MV-4-11 (cell line): ENCODE measurements around the gene APOL4.
"Not testable (repeated sequence)": the region's sequence is repeated elsewhere in the genome, so short reads cannot be mapped to it uniquely, and the experiment has no call there.

Experiments used
- DNase-seq: peaks from one replicate; lab custom pipeline; 2025; lab: John Stamatoyannopoulos, UW

Gene APOL4

DNA sequence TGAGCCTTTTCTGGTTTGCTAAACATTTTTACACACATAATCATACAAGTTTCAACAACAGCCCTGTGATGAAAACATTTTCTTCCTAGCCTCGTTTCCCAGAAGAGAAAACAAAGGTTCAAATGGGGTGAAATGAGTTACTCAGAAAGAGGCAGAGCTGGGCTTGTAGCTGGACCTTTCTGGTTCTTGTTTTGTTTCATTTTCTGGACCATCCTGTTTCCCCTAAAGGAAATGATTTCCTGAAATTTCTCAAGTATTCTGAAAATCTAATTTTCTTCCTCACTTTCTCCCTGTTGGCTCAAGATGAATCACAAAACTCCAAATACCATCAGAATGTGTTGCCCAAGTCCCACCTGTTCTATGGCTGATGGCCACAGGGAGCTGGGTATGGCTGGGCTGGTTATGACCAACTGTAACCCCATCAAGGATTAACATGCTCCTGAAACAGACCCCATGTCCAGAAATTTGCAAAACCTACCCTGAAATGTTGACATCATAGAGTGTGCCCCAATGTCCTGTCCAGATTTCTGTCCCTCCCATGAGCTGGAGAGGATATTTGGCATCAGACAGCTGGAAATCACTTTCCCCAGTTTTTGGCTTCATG lies 6.7 kb upstream of the APOL4 start:
- no peak for DNase-seq

DNA sequence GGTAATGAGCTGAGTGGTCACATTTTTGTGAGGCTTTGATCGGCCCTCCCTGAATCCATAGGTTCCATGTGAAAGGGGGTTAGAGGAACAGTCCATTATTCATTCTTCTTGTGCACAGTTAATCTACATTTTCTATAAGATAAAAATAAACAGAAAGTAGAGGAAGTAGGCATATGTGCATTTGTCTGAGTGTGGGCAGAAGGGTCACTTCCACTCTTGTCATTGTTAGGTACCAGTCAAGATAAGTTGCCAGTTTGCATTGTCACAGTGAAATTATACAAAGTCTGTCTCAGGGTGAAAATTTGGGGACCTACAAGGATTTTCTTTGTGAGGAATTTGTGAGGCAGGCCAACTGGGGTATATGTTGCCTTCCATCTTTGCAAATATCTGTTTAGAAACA lies 4.6 kb upstream of the APOL4 start:
- DNase-seq, result peak; percentile 54

DNA sequence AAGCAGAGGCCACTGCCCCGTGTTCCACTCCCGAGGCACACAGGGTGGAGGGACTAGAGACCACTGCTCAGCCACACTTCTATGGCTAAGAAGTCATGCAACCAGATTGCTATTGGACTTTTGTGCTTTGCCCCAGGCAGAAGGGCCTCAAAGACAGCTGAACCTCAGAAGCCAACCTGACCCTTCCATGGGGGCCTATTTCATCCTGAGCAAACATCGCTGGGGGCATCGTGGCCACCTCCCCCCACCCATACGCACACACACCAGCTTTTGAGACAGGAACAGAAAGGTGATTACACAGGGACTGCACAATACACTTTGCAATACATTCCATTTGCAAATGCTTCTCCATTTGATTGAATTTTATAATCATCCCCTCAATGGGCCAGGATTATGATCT lies 4.0 kb upstream of the APOL4 start:
- not testable (repeated sequence) for DNase-seq

DNA sequence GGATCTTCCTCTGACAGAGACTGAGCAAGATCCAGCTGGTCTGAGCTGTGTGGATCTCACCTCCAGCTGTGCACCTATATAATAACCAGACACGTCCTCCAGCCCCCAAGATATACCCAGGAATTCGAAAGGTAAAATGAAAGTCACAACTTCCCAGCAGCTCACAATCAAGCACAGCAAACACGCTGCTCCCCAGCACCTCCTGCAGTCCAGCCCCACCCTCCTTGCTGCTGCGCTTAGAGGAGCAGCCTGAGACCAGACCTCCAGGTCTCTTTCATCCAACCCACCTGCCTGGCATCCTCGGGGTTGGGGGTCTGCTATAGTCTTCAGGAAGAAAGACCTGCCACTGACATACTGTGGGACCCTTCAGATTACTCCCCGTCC lies 3.0 kb upstream of the APOL4 start:
- DNase-seq, result no peak

DNA sequence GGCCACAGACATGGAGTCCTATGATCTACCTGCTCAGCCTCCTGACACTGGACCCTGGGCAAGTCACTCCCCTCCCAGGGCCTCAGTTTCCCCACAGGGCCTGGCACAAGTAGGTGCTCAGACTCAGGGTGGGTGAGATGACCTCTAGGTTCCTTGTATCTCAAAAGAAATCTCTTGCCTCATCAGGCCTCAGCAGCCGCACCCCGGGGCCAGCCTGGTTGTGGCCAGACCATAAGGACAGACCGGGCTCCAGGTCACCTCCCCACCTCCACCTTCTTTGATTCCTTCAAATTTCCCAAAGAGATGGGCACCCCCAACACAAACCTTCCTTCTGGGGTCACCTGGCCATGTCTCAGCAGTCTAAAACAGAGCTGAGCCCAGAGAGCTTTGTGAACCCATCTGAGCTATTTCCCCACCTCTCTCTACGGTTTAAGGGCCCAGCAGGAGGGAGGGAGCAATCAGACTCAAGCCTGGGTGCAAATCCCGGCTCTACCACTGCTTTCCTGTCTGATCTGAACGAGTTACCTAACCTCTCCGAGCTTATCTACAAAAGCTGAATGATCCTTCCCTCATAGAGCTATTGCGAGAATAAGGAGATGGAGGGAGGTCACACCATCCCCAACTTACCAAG lies 2.5 kb upstream of the APOL4 start:
- DNase-seq, result no peak

DNA sequence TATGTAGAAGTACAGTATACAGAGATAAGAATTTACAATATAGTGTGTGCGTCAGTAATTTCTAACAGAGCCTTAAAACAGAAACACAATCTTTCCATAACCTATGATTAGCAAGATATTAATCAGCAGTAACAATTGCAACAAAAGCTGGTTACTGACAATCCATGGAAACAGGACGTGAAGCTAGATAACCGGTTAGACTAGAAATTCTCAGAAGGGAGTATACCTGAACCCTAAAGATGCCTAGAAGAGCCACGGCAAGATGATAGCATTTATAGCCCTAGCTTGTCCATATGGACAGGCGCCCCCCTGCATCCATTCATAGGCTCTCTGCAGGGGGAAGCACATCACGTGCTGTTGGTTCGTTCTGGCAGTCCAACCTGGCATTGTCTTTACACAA lies 1.8 kb upstream of the APOL4 start:
- DNase-seq, result not testable (repeated sequence)

DNA sequence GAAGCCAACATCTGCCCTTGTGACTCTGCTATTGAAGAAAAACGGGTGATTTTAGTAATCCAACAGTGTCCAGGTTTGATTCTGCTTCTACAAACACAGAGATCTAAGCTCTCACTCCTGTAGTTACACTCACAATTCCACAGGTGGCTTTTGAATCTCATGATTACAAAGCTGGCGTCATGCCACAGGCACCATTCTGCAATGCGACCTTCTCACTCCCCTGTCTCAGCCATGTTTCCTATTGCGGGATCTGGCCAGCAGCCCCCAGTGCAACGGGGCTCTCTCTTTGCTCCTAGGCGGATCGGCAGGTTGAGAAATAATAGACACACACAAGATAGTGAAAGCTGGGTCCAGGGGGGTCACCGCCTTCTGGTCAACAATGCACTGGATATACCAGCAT lies 1.3 kb upstream of the APOL4 start:
- not testable (repeated sequence) for DNase-seq

DNA sequence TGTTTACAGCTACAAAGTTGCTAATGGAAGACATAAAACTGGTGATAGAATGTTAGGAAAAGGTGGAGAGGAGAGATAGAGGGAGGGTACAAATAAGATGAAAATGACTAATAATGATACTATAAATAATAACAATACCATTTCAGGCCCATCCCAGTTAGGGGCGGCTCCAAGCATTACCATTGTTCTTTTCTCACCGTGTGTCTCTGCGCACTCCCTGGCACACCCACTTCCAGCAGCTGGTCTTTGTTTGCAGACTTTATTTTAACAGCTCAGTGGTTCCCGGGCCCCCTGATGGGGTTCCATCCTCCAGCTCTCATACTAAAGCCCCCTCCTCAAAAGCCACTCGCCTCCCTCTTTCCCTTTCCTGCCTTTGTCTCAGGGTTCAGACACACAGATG lies 584 bp downstream of the APOL4 start:
- not testable (repeated sequence) for DNase-seq

DNA sequence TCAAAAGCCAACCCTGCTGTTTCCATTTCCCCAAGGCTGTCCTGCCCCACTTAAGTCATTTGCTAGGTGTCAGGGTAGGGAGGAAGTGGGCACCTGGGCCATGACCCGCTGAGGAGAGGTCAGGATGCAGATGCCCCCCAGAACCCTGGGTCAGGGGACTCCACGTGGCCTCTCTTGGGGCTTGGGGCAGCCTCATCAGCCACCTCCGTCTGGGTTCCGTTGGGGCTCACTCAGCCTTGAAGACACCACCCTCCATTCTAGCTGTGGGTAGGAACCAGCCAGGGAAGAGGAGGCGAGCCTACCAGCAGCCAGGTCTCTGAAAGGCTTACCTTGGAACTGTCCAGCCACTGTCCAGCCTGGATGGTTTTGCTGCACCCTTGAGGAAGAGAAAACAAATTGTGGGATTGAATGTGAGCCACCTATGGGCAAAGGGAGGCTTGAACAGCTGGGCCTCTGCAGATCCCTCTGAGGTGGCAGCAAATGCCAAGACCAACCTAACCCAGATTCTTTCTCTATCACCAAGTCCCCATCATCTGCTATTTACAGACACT lies 2.5 kb downstream of the APOL4 start:
- no peak for DNase-seq

DNA sequence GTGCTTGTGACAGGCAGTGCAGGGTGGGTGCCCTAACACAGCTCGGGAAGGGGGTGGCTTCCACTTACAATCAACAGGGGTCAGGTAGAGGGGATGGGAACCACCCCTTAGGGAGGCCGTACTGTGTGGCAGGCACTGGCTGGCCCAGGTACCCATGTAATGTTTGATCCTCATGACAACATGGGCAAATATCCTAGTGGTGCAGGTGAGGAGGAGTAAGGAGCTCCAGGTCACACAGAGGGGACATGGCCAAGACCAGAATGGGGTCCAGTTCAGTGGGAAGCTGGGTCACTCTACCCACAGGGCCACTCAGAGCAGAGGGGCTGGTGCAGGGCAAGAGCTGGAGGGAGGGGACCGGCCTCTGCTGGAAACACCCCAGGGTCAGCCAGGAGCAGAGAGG lies 3.1 kb downstream of the APOL4 start:
- DNase-seq, result no peak

DNA sequence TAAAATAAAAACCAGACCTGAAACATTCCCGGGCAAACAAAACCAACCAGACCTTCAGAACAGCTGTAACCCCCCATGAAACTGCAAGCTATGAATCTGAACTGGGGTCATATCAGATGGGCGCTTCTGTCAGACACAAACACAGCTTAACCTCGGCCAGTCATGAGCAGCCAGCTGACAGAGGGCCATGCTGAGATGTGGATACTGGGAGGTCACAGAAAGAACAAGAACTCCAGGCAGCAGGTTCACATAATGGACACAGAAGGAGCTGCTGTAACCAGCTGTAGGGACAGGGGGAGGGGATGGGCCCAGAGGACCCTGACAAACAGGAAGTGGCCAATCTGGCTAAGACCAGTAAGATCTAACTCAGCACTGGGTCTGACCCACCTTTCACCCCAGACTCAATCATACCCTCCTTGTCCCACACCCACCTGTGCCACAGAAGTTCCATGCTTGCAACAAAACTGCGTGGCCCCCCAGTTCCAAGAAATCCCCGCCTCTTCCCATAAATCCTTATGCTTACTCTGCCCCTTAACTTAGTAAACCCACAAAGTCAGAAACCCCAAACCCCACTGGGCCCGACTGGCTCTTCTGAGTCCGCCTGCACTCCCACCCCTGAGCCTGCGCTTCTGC lies 4.0 kb downstream of the APOL4 start:
- DNase-seq, result peak; percentile 73

DNA sequence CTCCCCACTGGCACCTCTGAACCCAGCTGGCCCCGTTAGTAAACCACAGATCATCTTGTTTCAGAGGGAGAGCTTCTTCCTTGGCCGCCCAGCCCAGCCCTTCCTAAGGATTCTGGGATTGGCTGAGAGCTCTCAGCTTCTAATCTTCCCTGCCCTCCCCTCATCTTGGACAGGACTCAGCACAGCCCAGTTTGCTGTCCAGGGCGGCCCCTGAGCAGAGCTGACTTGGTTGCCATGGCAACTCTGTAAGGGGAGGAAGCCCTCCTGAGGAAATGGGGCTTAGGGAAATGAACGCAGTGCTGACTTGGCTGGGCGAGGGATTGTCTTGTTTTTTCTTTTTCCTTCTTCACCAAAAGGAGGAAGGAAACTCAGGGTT lies 4.6 kb downstream of the APOL4 start:
- peak; percentile 70 for DNase-seq

DNA sequence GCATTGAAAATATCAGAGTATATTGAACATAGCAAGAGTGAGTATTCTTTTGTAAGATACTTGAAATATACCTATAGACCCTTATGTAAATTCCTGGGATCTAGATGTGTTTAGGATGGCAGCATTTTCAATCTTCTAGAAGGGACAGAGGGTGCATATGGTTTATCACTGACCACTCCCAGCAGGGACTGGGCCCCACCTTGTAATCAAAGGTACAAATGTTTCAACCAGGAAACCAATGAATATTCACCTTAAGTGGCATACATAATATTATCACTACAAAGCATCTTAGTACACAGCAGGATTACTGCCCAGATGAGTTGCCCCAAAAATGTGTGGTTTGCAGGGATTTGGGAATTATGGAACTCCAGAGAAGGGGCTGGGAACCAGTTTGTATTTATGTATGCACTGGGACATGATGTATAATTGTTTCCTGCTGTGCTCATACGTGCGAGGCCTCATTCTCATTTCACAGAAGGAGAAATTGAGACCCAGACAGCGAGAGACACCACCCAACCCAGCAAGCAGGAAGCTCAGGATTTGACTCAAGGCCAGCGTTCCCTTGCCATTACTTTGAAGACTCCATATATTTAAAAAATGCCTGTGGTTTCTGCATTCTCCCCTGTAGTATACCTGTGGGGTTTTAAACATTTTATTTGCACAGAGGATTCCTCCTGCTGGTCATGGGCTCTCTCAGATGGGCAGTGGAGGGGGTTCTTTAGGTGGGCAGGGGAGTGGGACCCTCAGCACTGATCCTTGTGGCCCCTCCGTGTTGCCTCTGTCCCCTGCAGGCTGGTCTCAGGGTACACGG lies 5.2 kb downstream of the APOL4 start:
- DNase-seq, result no peak

DNA sequence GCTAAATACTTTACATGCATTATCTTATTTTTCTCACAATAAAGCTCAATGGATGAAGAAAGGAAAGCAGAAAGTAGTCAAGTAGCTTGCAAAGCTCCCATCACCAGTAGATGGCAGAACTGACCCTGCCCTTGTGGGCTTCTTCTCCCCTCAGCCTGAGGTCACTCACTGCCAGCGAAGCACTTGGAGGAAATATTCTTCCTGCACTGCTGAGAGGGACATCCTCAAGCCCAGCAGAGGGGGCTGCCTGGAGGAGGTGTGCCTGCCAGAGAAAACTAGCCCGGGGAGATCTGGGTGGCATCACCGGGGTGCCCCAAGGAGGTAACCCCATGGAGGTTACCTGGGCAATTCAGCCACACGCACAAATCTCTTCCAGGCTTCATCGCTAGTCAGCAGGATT lies 6.6 kb downstream of the APOL4 start:
- peak; percentile 70 for DNase-seq

DNA sequence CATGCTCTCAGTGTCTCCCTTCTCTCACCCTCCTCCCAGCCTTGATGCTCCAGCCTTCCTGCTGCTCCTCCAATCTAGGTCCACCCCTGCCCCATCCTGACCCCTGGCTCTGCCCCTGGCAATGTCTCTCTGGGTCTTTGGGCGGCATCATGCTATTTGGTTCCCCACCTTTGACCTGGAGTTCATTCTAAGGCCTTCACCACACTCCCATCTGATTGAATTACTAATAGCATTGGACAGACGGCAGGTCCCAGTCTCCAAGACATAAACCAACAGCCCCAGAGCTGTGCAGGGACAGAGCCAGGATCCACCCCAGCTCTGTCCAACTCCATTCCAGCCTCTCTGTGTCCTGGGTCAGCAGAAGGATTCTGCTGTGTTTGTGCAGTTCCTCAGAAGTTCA lies 7.2 kb downstream of the APOL4 start:
- no peak for DNase-seq

DNA sequence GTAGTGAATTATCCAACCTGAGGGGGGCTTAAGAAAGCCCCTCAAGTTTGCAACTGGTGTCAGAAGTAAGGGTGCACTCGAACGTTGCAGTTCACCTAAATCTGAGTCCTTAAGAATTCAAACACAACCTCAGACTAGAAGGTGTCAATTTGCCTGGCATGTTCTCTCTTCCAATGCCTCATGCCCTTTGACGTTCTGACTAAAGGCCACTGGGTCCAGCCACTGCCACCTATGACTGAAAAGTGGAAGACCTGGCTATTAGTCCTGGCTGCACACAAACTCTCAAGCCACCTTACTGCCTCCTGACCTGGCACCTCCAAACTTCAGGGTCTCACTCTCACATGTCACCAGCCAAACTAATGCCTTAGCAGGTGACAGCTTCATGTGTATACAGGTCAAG lies 8.0 kb downstream of the APOL4 start:
- DNase-seq, result no peak

DNA sequence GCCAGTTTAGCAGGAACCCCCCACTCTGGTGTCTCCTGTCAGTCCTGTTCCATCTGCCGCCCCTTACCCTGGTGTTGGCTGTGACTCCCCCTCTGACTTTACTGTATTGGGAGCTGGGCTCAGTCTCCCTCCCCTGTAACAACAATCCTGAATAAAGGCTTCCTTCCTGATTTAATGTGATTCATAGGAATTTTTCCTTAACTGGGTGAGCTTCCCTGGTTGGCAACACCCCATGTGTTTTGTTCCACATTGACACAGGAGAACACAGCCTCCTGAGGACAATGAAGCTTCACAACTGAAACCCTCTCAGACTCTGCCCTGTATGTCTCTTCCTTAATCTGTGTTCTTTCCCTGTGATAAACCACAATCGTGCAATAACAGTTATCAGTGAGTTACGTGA lies 8.4 kb downstream of the APOL4 start:
- no peak for DNase-seq

DNA sequence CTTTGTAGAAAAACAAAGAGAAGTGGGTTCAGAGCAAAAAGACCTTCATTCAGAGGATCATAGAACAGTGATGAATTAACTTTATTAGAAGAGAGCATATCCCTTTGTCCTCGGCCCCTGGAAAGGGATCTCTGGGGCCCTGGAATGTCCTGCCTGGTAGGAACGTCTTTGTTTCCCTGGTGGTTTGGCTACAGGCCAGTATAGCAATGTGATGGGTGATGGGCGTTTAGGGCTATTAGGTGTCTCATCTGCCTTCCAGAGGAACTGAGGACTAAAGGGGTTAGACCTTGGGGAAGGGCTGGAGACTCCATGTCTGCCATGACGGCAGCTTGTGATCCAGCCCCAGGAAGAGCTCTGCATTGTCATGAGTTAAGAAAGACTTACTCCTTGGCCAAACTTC lies 9.1 kb downstream of the APOL4 start:
- no peak for DNase-seq

DNA sequence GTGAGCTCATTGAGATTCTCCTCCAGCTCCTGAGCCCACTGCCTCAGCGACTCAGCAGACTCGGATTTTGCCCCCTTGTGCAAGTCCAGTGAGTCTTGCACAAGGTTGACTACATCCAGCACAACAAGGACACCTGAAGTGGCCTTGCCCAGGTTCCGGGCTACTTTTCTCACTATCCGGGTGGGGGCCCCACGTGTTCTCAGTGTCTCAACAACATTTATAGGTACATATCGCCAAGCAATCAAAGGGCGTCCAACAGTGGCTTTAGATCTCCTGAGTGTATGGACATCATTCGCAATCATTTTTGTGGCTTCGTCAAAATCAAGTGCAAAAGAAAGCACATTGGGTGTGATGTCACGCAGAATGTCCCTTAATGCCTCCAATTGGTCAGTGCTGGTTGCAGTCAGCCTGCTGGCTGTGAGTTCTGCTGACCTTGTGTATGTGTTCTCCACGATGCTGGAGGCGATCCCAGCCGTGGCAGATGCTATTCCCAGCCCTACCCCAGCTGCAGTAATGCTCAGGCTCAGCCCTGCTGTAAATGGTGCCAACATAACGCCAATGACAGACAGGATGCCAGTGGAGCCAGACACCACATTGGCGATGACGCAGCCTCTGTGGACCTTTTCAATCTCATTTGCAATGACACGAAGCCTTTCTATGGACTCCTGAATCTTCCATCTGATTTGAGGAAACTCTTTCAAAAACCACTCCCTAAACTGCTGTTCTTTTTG lies 10.3 kb downstream of the APOL4 start:
- DNase-seq, result no peak

DNA sequence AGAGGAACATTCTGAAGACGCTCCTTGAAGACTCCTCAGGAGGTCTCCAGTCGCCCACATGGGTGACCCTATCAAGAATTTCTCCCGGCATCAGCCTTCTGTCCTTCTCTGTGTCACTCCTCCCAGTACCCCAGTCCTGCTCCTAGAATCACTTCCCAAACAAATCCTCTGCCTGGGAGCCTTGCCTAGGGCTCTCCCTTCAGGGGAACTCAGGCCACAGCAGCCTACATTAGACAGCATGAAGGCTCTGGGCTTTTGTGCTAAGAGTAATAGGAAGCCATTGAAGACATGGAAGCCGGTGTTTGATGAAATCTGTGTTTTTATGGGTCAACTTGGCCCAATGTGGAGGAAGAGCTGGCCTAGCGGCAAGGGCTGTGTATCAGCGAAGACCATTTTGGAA lies 13.7 kb downstream of the APOL4 start:
- DNase-seq, result not testable (repeated sequence)

DNA sequence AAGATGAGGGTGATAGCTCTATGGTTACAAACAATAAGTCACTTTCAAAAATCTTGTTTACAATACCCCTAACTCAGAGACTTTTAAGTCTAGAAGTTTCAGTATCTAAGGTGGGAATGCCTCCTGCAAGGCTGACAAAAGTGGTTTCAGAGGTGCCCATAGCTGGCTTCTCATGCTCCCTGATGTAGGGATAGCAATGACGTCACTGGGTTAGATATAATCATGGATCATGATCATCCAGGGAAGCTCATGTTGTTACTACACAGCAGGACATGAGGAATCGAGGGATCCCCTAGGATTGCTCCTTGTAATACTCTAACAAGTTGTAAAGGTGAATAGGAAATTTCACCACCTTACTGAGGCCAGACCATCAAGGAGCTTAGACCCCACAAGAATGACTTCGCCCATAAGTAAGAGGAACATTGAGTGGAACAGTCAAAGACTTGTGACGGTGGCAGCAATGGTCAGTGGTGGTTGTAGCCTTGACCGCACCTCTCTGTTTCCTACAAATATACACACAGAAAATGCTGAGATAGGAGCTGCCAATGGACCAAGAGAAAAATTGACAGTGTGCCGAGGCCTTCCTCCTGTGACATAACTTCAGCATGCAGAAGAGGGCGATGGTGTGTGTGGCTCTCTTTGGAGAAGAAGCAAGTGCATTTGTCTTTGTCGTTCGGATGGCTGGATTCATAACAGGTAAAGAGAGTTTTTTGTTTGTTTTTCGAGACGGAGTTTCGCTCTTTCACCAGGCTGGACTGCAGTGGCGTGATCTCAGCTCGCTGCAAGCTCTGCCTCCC lies 15.6 kb downstream of the APOL4 start:
- no peak for DNase-seq
